Epithelial cell of esophagus (primary cell): ENCODE measurements around the gene MUC5AC.

Experiments
- DNase-seq: peaks from one replicate; pipeline ENCODE4 v3.0.0; 2010; ENCODE audit warnings: low read depth
- H3K4me3 ChIP-seq: 2 replicates; pipeline ENCODE4 v1.5.1; 2011; ENCODE audit warnings: mild to moderate bottlenecking, low read length, control low read depth
- TF ChIP-seq, protein P1 (sequence below): IDR thresholded peaks from 2 replicates; pipeline ENCODE4 v1.5.1; 2011; ENCODE audit warnings: low read depth, mild to moderate bottlenecking, low read length, control low read depth, inconsistent platforms; ENCODE audit not compliant: insufficient read depth; ENCODE audit errors: missing control alignments

MUC5AC gene

GRCh38 chr11:1119604-1120146 lies 38.1 kb upstream of the MUC5AC start:
- TF ChIP-seq, protein P1, sequence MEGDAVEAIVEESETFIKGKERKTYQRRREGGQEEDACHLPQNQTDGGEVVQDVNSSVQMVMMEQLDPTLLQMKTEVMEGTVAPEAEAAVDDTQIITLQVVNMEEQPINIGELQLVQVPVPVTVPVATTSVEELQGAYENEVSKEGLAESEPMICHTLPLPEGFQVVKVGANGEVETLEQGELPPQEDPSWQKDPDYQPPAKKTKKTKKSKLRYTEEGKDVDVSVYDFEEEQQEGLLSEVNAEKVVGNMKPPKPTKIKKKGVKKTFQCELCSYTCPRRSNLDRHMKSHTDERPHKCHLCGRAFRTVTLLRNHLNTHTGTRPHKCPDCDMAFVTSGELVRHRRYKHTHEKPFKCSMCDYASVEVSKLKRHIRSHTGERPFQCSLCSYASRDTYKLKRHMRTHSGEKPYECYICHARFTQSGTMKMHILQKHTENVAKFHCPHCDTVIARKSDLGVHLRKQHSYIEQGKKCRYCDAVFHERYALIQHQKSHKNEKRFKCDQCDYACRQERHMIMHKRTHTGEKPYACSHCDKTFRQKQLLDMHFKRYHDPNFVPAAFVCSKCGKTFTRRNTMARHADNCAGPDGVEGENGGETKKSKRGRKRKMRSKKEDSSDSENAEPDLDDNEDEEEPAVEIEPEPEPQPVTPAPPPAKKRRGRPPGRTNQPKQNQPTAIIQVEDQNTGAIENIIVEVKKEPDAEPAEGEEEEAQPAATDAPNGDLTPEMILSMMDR, result no peak
- DNase-seq, result no peak
- H3K4me3 ChIP-seq, result no peak overlapping the region

DNA sequence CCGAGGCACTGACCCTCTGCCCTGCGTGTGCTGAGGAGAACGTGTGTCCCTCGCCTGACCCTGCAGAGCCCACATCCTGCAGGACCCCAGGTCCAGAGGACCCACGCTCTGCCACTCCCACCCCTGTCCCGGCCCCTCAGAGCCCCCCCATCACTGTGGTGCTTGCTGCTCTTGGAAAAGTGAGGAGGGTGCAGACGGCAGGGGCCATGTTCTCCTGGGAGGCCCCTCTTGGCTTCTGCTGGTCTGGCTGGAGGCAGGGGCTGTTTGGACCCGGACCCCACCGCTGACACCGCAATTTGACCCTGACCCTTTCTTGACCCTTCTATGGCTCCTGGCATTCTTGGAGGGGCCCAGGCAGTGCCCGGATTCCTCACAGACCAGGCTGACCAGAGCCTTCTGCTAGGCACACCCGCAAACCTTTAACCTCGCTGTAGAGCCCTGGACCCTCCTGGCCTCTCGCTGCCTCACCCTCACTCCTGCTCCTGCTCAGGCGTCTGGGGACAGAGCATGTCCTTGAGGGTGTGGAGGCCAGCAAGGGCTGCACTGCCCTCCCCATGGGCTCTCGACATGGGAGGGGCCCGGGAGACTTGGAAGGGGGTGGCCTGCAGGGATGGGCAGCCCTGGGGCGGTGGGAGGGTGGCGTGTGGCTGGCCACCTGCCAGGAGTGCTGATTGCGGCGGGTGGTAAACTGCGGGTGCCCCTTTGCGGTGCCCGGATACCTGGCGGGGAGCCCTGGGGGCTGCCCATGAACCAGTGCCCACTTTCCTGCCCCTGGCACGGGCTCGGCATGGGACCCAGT lies 37.0 kb upstream of the MUC5AC start:
- TF ChIP-seq, protein P1, result no peak
- DNase-seq, result no peak
- H3K4me3 ChIP-seq, result no peak overlapping the region

GRCh38 chr11:1121331-1121812 lies 36.4 kb upstream of the MUC5AC start:
- DNase-seq, result no peak
- H3K4me3 ChIP-seq, result no peak overlapping the region
- TF ChIP-seq, protein P1, result no peak

DNA sequence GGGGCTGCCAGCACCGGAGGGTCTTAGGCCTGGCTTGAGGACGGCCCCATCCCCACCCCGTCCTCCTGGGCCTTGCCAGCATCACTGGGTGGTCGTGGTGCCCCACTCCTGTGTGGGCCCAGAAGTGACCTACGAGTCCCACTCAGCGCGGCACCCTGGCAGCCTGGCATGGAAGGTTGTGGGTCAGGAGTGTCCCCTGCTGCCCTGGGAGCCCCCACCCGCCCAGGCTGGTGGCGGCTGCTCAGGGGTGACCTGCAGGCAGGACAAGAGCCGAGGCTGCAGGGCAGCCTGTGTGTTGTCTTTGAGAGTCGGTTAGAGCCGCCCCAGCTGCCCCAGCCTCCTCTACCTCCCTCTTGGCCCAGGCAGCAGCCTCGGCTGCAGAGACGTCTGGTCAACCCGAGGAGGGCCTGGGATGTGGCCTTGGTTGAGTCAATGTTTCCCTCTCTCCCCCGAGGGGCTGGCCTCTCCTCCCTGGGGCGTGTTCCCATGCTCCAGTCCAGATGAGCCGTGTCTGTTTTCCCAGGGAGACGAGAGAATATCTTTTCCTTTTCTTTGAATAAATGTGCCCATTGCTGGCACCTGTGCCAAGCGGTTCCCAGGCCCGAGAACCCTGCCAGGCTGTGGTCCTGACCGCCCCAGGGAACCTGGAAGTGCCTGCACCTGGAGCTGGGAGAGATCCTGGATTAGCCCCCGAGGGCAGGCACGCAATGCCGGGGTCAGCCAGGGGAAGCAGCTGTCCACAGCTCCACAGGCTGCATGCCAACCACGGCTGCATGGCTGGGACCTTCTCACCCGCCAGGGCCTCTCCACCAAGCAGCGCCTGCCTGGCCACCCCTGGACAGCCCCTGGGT lies 35.7 kb upstream of the MUC5AC start:
- no peak overlapping the region for H3K4me3 ChIP-seq
- TF ChIP-seq, protein P1, result no peak
- no peak for DNase-seq

- DNase-seq, result no peak
- no peak overlapping the region for H3K4me3 ChIP-seq
- TF ChIP-seq, protein P1, result no peak
These were observed 35.1 kb upstream of the MUC5AC start for GRCh38 chr11:1122664-1123002.

- H3K4me3 ChIP-seq, result no peak overlapping the region
- no peak for DNase-seq
- TF ChIP-seq, protein P1, result no peak
These were observed 33.8 kb upstream of the MUC5AC start for GRCh38 chr11:1123970-1124369.
